ENCODE measurements around the gene MAP6.

Gene MAP6

DNA sequence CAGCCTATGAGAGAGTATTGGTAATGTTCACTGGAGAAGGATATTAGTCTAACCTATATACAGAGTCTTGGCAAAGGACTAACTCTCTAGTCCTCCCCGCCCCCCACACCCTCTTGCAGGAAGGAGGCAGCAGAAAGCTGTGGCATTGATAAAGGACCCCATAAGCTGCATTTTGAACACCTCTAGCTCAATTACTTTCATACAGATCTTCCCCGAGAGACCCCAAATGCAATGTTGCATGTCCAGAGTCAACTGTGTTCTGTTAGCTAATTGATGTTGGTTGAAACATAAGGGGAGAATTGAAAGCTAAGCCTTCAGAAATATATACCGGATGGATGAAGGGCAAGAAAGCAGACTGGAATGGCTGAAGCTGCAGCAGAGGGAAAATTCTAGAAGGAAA is 2.8 kb downstream of the MAP6 start:
- no peak for DNase-seq

- DNase-seq: no peak
These were observed 3.7 kb downstream of the MAP6 start for GRCh38 chr11:75665126-75665525.

DNA sequence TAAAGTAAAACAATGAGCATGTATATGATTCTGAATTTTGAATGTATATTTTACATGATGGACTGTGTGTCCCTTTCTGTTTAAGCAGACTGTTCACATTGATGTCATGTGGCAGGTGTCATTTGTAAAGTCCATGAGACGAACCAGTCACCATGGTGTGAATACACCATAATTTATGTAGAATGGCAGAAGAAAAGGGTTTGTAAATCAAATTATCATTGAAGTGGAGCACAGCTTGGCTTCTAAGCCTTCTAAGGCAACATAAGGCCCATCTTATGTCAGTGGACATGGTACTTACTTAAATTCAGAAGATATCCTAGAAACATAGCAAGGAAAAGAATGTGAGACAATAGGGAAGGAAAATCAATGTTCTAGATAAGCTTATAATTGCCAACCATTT is 4.4 kb downstream of the MAP6 start:
- no peak for DNase-seq

GRCh38 chr11:75663808-75664207 is 5.0 kb downstream of the MAP6 start:
- DNase-seq: no peak

- no peak for DNase-seq
These were observed 9.0 kb downstream of the MAP6 start for GRCh38 chr11:75659836-75660235.

- no peak for DNase-seq
These were observed 12.7 kb downstream of the MAP6 start for GRCh38 chr11:75656044-75656727.

DNA sequence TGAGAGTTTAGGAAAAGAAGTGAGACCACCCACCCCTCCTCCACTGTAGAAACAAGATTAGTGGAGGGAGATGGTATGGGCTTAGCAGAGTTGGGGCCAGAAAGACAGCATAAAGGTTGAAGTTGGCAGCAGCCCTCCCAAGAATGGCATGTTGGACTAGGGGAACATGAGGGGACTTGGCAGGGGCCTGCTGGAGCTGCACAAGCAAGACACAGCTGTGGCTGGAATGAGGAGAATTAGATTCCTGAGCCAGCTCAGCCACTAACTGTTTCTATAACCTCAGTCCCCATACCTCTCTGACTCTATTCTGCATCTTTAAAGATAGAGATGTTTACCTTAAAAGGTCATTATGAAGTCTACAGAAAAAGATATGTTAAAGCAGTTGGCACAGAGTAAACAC is 13.2 kb downstream of the MAP6 start:
- no peak for DNase-seq

DNA sequence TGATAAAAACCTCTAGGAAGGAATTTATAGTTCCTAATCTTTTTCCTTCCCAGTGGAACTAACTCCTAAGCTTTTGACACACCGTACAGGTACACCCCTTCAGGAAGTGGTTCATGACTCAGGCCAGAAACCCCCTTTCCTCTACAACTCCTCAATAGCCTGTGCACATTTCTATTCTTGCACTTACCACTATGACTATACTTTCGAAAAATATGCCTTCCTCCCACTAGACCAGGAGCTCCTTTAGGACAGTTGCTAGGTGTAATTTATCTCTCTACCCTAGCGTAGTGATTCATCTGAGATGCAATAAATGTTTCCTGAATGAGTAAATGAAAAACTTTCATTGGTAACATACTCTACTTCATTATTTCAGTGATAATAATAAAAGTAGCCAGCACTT is 14.5 kb downstream of the MAP6 start:
- no peak for DNase-seq

GRCh38 chr11:75653532-75653931 is 15.3 kb downstream of the MAP6 start:
- no peak for DNase-seq

GRCh38 chr11:75652936-75653335 is 15.9 kb downstream of the MAP6 start:
- DNase-seq: no peak

DNA sequence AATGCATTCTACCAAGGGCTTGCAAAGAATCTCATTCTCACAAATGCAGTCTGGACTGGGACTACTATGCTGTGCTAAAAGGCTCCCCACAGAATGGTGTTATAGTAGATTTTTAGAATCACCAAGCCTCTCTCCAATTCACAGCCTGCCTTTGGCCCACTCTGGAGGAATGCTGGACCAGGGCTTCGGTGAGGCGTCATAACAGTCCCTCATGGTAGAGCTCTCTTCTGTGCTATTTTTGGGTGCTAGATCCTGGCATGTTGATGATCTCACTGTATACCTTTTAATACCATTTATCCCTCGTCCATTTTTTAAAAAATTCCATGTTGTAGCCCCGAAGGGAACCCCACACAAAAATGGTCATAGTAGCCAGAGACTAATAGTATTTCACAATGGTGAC is 17.6 kb downstream of the MAP6 start:
- no peak for DNase-seq

- DNase-seq: no peak
These were observed 18.6 kb downstream of the MAP6 start for GRCh38 chr11:75650167-75650723.

DNA sequence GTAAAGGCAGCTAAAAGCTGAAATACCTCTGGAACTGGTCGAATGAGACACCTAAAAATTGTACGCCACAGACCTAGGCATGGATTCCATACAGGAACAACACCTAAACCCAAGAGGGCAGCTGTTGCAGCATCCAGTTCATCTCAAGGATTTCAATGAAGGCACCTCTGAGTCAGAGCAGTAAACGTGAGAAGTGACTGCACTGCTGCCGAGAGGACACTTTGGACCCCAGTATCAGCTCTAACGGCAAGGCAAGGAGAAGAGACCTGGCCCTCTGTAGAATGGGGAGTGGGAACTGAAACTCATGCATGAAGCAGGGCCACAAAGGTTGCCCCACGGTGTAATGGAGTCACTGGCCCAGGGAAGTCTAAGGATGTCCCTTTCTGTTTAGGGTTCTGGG is 23.9 kb downstream of the MAP6 start:
- no peak for DNase-seq

DNA sequence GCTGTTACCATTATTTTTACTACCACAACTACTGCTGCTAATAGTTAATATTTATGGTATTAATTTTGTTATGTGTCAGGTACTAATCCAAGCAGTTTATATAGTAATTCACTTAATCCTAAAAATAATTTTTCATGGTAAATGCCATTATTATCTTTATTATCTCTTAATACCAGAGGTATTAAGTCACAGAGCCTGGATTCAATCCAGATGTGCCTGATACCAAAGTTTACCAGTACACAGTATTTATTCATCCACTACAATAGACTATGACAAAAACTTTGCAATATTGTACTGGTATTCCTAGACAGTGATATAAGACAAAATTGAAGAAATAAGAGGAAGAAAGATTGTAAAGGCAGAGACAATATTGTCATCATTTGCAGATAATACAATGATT is 24.5 kb downstream of the MAP6 start:
- no peak for DNase-seq

GRCh38 chr11:75642402-75643113 is 26.3 kb downstream of the MAP6 start:
- DNase-seq: no peak

- peak; percentile 100 for DNase-seq
These were observed 29.1 kb downstream of the MAP6 start for GRCh38 chr11:75639762-75640181.

GRCh38 chr11:75637998-75638397 is 30.8 kb downstream of the MAP6 start:
- no peak for DNase-seq

DNA sequence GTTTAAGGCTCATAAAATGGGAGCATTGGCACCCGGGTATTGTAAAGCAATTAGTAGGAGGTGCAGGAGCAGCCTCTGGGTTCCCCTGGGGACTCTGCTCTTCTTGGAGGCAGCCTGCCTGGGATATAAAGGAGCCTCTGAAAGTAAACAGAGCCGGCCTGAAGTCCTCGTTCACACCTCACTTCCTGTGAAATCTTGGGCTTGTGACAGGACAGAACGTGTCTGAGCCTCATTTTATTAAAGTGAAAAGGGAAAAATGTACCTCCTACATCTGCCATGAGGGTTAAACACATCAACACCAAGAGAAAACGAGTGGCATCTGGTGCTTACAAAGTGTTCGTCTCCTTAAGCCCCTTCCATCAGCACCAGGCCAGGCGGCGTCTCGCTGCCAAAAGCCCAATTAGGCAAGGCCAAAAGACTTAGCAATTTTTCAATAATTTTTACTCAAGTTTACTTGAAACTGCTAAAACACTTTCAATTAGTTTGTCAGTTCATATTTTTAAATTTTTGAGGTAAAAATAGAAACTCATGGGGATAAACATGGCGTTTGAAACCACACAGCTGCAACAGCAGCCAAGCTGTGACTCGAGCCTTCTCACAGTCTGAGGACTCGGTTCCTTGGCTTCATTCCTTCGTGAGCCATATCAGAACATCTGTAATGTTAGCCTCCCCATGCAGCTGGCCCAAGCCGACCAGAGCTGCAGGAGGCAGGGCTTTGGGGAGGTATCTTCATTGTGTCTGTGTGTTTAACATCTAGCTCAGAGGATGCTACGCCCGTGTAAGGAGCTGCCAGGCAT is 33.6 kb downstream of the MAP6 start:
- peak; percentile 73 for DNase-seq

- DNase-seq: no peak
These were observed 35.3 kb downstream of the MAP6 start for GRCh38 chr11:75633409-75634066.

DNA sequence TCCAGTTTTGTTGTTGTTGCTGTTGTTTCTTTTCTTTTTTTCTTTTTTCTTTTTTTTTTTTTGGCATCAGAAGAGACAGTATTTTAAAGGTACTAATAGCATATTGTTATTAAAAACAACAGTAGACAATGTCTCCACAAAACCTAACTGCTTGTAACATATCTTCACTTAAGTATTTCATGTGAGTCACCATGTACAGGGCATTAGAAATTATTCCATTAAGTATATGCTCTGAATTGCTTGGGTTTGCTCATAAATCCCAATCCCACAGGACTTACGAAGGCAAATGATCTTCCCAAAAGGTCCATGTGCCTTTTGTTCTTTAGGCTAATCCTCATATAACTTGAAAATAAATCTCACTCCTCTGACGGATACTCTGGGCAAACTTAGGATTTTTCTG is 35.9 kb downstream of the MAP6 start:
- DNase-seq: no peak

DNA sequence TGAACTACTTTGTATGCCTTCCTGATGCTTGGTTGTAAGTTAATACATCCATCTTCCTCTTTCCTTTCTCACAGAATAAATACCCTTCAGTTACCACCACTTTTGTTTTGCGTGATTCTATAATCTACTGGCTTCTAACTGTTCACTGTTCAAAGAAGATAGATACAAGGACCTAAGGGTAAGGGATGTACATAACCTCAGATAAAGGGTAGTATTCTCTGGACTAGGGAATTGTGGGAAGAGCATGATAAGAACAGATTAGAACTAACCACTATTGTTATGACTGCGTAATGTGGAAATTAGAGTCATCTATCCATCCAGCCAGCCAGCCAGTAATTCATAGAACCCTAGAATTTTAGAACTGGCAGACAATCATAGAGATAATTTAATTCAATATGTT is 36.4 kb downstream of the MAP6 start:
- no peak for DNase-seq

GRCh38 chr11:75631086-75631730 is 37.6 kb downstream of the MAP6 start:
- no peak for DNase-seq
